ENCODE data around the gene TTLL13. TPM values are rescaled to one million over a fixed set of nuclear protein-coding genes. Genes with fewer than 3 reads are reported as not detected.

The TTLL13 gene
- total RNA-seq, 1 experiment from 2014 or later = 0.39 TPM

GRCh38 chr15:90207252-90207651 is 42.1 kb upstream of the TTLL13 start:
- ATAC-seq = no peak
- POLR2A ChIA-PET = interaction anchor here (0.5 kb wide), 1 partner anchor 34 kb away, joined by 8 read pairs; no protein-coding TSS in a partner anchor

GRCh38 chr15:90208356-90208755 is 41.0 kb upstream of the TTLL13 start:
- no peak for ATAC-seq
- Histone ChIP-seq H3K36me3 (ENCODE audit: control insufficient read depth, insufficient read depth, low read length) (peaks cover 23% of the 10 kb centered on the region), H3K27ac (ENCODE audit: low read length) (peak overlapping the region; percentile 100), H3K9me3 (ENCODE audit: control insufficient read depth, insufficient read depth, low read depth, low read length) (no peaks in the 10 kb centered on the region), H3K4me3 (ENCODE audit: low read depth in 2 of 2, low read length in 2 of 2) (peak overlapping the region in 1 of 2 experiments; percentile 100; a peak in 2 of 4 replicates), H3K4me1 (ENCODE audit: control insufficient read depth, insufficient read depth, low read length) (peaks cover 92% of the 10 kb centered on the region), H3K27me3 (ENCODE audit: control insufficient read depth, insufficient read depth, low read length) (no peaks in the 10 kb centered on the region)
- TSS peak; percentile 8 for BruUV-seq (replicated peaks)
- ChIA-PET CTCF (no interaction called here), POLR2A (no interaction called here)
- in situ Hi-C loops (cut with HindIII; ENCODE audit: low pct_unique_long_range_greater_than_20kb, low sequenced_read_pairs) (no loop called here), intact Hi-C loops (cut with micrococcal nuclease; ENCODE audit: unreplicated experiment) (no loop called here)
- TF ChIP-seq REST (IDR thresholded peaks at IDR 0.05; ENCODE audit: insufficient read depth in 1 of 2, low read depth in 2 of 2, low read length in 1 of 2) (no peak), POLR2AphosphoS5 (IDR thresholded peaks at IDR 0.05; ENCODE audit: low read depth, low read length) (peak; percentile 78)
- DNase-seq (ENCODE audit: low read depth, low spot score) = no peak

More at GRCh38 chr15:90207252-90207651, 42.1 kb upstream of the TTLL13 start:
- TF ChIP-seq REST (IDR thresholded peaks at IDR 0.05; ENCODE audit: insufficient read depth in 1 of 2, low read depth in 2 of 2, low read length in 1 of 2) = no peak
- TF ChIP-seq CTCF (IDR thresholded peaks at IDR 0.05) = no peak
- TF ChIP-seq SIN3A (IDR thresholded peaks at IDR 0.05; ENCODE audit: borderline replicate concordance, insufficient read depth, low read depth, low read length) = no peak
- TF ChIP-seq POLR2AphosphoS5 (IDR thresholded peaks at IDR 0.05; ENCODE audit: low read depth, low read length) = no peak; the same call in 1 of the 2 replicates
- TF ChIP-seq TCF7L2 (IDR thresholded peaks at IDR 0.05; ENCODE audit: low read depth, low read length) = no peak
- BruUV-seq (replicated peaks) = no TSS peak
- in situ Hi-C loops (cut with HindIII; ENCODE audit: low pct_unique_long_range_greater_than_20kb, low sequenced_read_pairs) (no loop called here), intact Hi-C loops (cut with micrococcal nuclease; ENCODE audit: unreplicated experiment) (no loop called here)
- CTCF ChIA-PET = interaction anchor here (0.8 kb wide), 1 partner anchor 51 kb away, joined by 5 read pairs; no protein-coding TSS in a partner anchor
- Histone ChIP-seq H3K4me1 (ENCODE audit: control insufficient read depth, insufficient read depth, low read length) (peaks cover 81% of the 10 kb centered on the region), H3K9me3 (ENCODE audit: control insufficient read depth, insufficient read depth, low read depth, low read length) (no peaks in the 10 kb centered on the region), H3K4me3 (ENCODE audit: low read depth in 2 of 2, low read length in 2 of 2) (peak overlapping the region; percentile 87 to 100), H3K36me3 (ENCODE audit: control insufficient read depth, insufficient read depth, low read length) (peaks cover 25% of the 10 kb centered on the region), H3K27me3 (ENCODE audit: control insufficient read depth, insufficient read depth, low read length) (no peaks in the 10 kb centered on the region), H3K27ac (ENCODE audit: low read length) (peak overlapping the region; percentile 100)
- no peak for DNase-seq (ENCODE audit: low read depth, low spot score)
